Measurements from ENCODE around the gene LRCOL1. TPM values are rescaled to one million over a fixed set of nuclear protein-coding genes. Genes with fewer than 3 reads are reported as not detected.

LRCOL1 gene
- total RNA-seq, 1 donor = not detected

- no peak for TF ChIP-seq CTCF (IDR thresholded peaks at IDR 0.05; ENCODE audit: insufficient read depth, low read length)
Observed at GRCh38 chr12:132610866-132611602, 652 bp upstream of the LRCOL1 start.

GRCh38 chr12:132608231-132609171 is 1.9 kb downstream of the LRCOL1 start:
- no peak for DNase-seq (ENCODE audit: low read depth)
- no peak overlapping the region for H3K4me3 ChIP-seq (ENCODE audit: low read depth, low read length)
- no peak for TF ChIP-seq CTCF (IDR thresholded peaks at IDR 0.05; ENCODE audit: insufficient read depth, low read length)

More at GRCh38 chr12:132610866-132611602, 652 bp upstream of the LRCOL1 start:
- H3K4me3 ChIP-seq (ENCODE audit: low read depth, low read length) = no peak overlapping the region
- no peak for DNase-seq (ENCODE audit: low read depth)

- H3K4me3 ChIP-seq (ENCODE audit: low read depth, low read length) = no peak overlapping the region
- no peak for TF ChIP-seq CTCF (IDR thresholded peaks at IDR 0.05; ENCODE audit: insufficient read depth, low read length)
- no peak for DNase-seq (ENCODE audit: low read depth)
Observed at GRCh38 chr12:132606927-132607326, 3.5 kb downstream of the LRCOL1 start.

- no peak for DNase-seq (ENCODE audit: low read depth)
Observed at GRCh38 chr12:132606466-132606865, 3.9 kb downstream of the LRCOL1 start.

GRCh38 chr12:132605892-132606291 is 4.5 kb downstream of the LRCOL1 start:
- no peak for TF ChIP-seq CTCF (IDR thresholded peaks at IDR 0.05; ENCODE audit: insufficient read depth, low read length)
- no peak overlapping the region for H3K4me3 ChIP-seq (ENCODE audit: low read depth, low read length)
- no peak for DNase-seq (ENCODE audit: low read depth)

More at GRCh38 chr12:132606466-132606865, 3.9 kb downstream of the LRCOL1 start:
- H3K4me3 ChIP-seq (ENCODE audit: low read depth, low read length) = no peak overlapping the region
- TF ChIP-seq CTCF (IDR thresholded peaks at IDR 0.05; ENCODE audit: insufficient read depth, low read length) = no peak

GRCh38 chr12:132604668-132605441 is 5.5 kb downstream of the LRCOL1 start:
- no peak for DNase-seq (ENCODE audit: low read depth)
- no peak overlapping the region for H3K4me3 ChIP-seq (ENCODE audit: low read depth, low read length)
- no peak for TF ChIP-seq CTCF (IDR thresholded peaks at IDR 0.05; ENCODE audit: insufficient read depth, low read length)

All from fibroblast of the aortic adventitia (primary cell).